Activated naive CD4-positive, alpha-beta T cell treated with anti-CD3 and anti-CD28 coated beads, Interleukin-2, amount 50 U/mL, for 24 hours (primary cell): ENCODE results near the gene ACACA.
A peak's percentile ranks its signal among the peaks of the same experiment; 100 is the strongest.
"Not testable (repeated sequence)": the region's sequence is repeated elsewhere in the genome, so short reads cannot be mapped to it uniquely, and the experiment has no call there.

Experiments used
- H3K27ac Mint-ChIP-seq: one replicate; pipeline ENCODE4 v1.8.0; 2021; ENCODE audit warnings: mild to moderate bottlenecking, mixed read lengths
- H3K27me3 Mint-ChIP-seq: one replicate; pipeline ENCODE4 v1.8.0; 2021; ENCODE audit warnings: mixed read lengths
- H3K36me3 Mint-ChIP-seq: one replicate; pipeline ENCODE4 v1.8.0; 2021; ENCODE audit warnings: mixed read lengths
- H3K4me1 Mint-ChIP-seq: one replicate; pipeline ENCODE4 v1.8.0; 2021; ENCODE audit warnings: mixed read lengths
- H3K4me3 Mint-ChIP-seq: one replicate; pipeline ENCODE4 v1.8.0; 2021; ENCODE audit warnings: mild to moderate bottlenecking, mixed read lengths
- H3K9me3 Mint-ChIP-seq: one replicate; pipeline ENCODE4 v1.8.0; 2021; ENCODE audit warnings: mixed read lengths

Gene ACACA

GRCh38 chr17:37406635-37407461, at the start of gene ACACA, which contains the start of gene TADA2A:
TSS of gene ACACA (minus strand) at chr17:37406836. CDS start at chr17:37406299, 537 bp downstream.
TSS of gene TADA2A (plus strand) at chr17:37406886. CDS start at chr17:37411366, 4,480 bp downstream.
- peaks cover 3% of the 10 kb centered on the region for H3K36me3 Mint-ChIP-seq
- peaks cover 55% of the 10 kb centered on the region for H3K4me1 Mint-ChIP-seq
- no peaks in the 10 kb centered on the region for H3K27me3 Mint-ChIP-seq
- H3K4me3 Mint-ChIP-seq = peak within 1 kb of the TSS; percentile 99
- no peaks in the 10 kb centered on the region for H3K9me3 Mint-ChIP-seq
- H3K27ac Mint-ChIP-seq = peak within 1 kb of the TSS; percentile 98

- Mint-ChIP-seq H3K4me3 (no peak overlapping the region), H3K36me3 (peaks cover 14% of the 10 kb centered on the region), H3K4me1 (peaks cover 9% of the 10 kb centered on the region), H3K27me3 (no peaks in the 10 kb centered on the region), H3K9me3 (no peaks in the 10 kb centered on the region), H3K27ac (no peak overlapping the region)
These were observed 43.5 kb upstream of the ACACA start for GRCh38 chr17:37450112-37450511.

- H3K27me3 Mint-ChIP-seq = no peaks in the 10 kb centered on the region
- no peak overlapping the region for H3K4me3 Mint-ChIP-seq
- H3K9me3 Mint-ChIP-seq = no peaks in the 10 kb centered on the region
- H3K4me1 Mint-ChIP-seq = peaks cover 9% of the 10 kb centered on the region
- H3K27ac Mint-ChIP-seq = no peak overlapping the region
- peaks cover 12% of the 10 kb centered on the region for H3K36me3 Mint-ChIP-seq
These were observed 41.0 kb upstream of the ACACA start for GRCh38 chr17:37447641-37448040.

GRCh38 chr17:37446027-37446426, 39.4 kb upstream of the ACACA start:
- Mint-ChIP-seq H3K4me1 (peaks cover 9% of the 10 kb centered on the region), H3K36me3 (peaks cover 11% of the 10 kb centered on the region), H3K27me3 (no peaks in the 10 kb centered on the region), H3K4me3 (no peak overlapping the region), H3K27ac (no peak overlapping the region), H3K9me3 (no peaks in the 10 kb centered on the region)

- H3K9me3 Mint-ChIP-seq, H3K4me1 Mint-ChIP-seq, H3K27me3 Mint-ChIP-seq, H3K27ac Mint-ChIP-seq, H3K4me3 Mint-ChIP-seq: not testable (repeated sequence)
- peaks cover 15% of the 10 kb centered on the region for H3K36me3 Mint-ChIP-seq
These were observed 34.9 kb upstream of the ACACA start for GRCh38 chr17:37441369-37442014.

- no peaks in the 10 kb centered on the region for H3K27me3 Mint-ChIP-seq
- H3K27ac Mint-ChIP-seq = no peak overlapping the region
- no peaks in the 10 kb centered on the region for H3K9me3 Mint-ChIP-seq
- H3K36me3 Mint-ChIP-seq = peaks cover 14% of the 10 kb centered on the region
- H3K4me3 Mint-ChIP-seq = no peak overlapping the region
- no peaks in the 10 kb centered on the region for H3K4me1 Mint-ChIP-seq
These were observed 33.8 kb upstream of the ACACA start for GRCh38 chr17:37440424-37440823.

- H3K27ac Mint-ChIP-seq = no peak overlapping the region
- no peaks in the 10 kb centered on the region for H3K9me3 Mint-ChIP-seq
- H3K4me1 Mint-ChIP-seq = no peaks in the 10 kb centered on the region
- H3K36me3 Mint-ChIP-seq = peaks cover 16% of the 10 kb centered on the region
- H3K27me3 Mint-ChIP-seq = no peaks in the 10 kb centered on the region
- H3K4me3 Mint-ChIP-seq = no peak overlapping the region
These were observed 31.5 kb upstream of the ACACA start for GRCh38 chr17:37438141-37438540.

DNA sequence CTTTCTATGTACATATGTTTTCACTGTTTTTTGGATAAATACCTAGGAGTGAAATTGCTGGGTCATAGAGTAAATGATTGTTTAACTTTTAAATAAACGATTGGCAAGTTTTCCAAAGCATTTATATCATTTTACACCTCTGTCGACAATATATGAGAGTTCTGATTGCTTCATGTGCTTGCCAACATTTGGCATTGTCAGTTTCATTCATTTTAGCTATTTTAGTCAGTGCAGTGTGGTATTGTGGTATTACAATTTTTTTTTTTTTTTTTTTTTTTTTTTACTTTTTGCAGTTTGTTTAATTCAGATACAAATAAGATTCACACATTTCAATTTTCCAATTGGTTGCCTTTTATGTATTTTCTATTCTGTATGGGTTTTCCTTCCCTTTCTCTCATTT, 26.0 kb upstream of the ACACA start:
- Mint-ChIP-seq H3K36me3 (peaks cover 6% of the 10 kb centered on the region), H3K4me1 (peaks cover 19% of the 10 kb centered on the region), H3K4me3 (no peak overlapping the region), H3K9me3 (no peaks in the 10 kb centered on the region), H3K27me3 (no peaks in the 10 kb centered on the region), H3K27ac (no peak overlapping the region)

DNA sequence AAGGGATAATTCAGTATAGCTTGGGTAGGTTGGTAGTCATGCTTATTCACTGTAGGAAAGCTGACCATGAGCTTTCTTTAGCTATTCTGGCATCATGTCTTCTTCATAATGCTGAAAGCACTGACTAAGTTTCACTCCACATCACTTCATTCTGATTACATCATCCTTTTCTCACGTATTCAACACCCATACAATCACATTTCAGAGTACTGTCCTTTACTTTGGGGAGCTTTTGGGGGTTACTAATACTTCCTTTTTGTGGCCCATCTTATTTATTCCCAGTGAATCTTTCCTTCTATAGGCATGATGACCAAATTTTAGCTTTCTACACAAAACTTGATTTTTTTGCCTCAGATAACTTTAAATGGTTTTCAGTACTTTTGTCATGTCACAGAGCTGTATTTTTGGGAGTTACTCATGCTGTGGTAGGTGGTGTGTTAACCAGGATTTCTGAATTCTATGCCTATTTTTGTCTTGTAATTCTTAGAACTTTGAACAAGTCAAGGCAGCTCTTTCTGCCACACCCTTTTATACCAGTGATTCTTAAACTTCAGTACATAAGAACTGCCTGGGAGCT, 23.5 kb upstream of the ACACA start:
- peaks cover 19% of the 10 kb centered on the region for H3K4me1 Mint-ChIP-seq
- peak overlapping the region; percentile 87 for H3K27ac Mint-ChIP-seq
- no peaks in the 10 kb centered on the region for H3K9me3 Mint-ChIP-seq
- no peaks in the 10 kb centered on the region for H3K27me3 Mint-ChIP-seq
- peaks cover 12% of the 10 kb centered on the region for H3K36me3 Mint-ChIP-seq
- peak overlapping the region; percentile 39 for H3K4me3 Mint-ChIP-seq

GRCh38 chr17:37429453-37429852, 22.8 kb upstream of the ACACA start:
- H3K36me3 Mint-ChIP-seq = peaks cover 14% of the 10 kb centered on the region
- H3K4me3 Mint-ChIP-seq = peak overlapping the region; percentile 24
- H3K27ac Mint-ChIP-seq = peak overlapping the region; percentile 87
- no peaks in the 10 kb centered on the region for H3K9me3 Mint-ChIP-seq
- no peaks in the 10 kb centered on the region for H3K27me3 Mint-ChIP-seq
- H3K4me1 Mint-ChIP-seq = peaks cover 19% of the 10 kb centered on the region

DNA sequence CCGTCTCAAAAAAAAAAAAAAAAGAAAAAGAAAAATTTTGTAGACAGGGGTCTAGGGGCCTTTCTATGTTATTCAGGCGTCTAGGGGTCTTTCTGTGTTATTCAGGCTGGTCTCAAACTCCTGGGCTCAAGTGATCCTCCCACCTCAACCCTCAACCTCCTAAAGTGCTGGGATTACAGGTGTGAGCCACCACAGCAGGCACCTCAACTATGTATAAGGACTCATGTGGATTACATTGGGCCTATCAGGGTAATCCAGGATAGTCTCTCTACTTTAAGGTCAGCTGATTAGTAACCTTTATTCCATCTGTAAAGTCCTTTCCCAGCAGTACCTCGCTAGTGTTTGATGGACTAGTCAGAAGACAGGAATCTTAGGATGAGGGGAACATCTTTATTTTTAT, 22.4 kb upstream of the ACACA start:
- Mint-ChIP-seq H3K4me3 (no peak overlapping the region), H3K36me3 (peaks cover 12% of the 10 kb centered on the region), H3K4me1 (peaks cover 19% of the 10 kb centered on the region), H3K27ac (peak overlapping the region; percentile 51), H3K27me3 (no peaks in the 10 kb centered on the region), H3K9me3 (no peaks in the 10 kb centered on the region)

DNA sequence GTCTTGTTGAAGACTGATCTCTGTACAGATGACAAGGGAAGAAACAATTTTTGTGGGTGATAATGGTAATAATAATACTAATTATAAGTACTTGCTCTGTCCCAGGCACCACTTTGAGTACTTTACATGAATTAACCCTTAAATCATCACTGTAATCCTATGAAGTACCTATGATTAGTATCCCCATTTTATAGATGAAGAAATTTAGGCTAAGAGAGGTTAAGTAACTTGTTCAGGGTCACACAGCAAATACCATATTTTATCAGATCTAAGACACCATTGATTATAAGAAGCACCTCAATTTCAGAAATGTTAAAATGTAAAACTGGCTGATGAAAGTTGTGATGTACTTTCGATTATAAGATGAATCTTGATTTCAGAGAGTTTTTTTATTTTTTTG, 18.6 kb upstream of the ACACA start:
- Mint-ChIP-seq H3K4me3 (no peak overlapping the region), H3K36me3 (peaks cover 12% of the 10 kb centered on the region), H3K4me1 (peaks cover 8% of the 10 kb centered on the region), H3K27ac (no peak overlapping the region), H3K27me3 (no peaks in the 10 kb centered on the region), H3K9me3 (no peaks in the 10 kb centered on the region)

DNA sequence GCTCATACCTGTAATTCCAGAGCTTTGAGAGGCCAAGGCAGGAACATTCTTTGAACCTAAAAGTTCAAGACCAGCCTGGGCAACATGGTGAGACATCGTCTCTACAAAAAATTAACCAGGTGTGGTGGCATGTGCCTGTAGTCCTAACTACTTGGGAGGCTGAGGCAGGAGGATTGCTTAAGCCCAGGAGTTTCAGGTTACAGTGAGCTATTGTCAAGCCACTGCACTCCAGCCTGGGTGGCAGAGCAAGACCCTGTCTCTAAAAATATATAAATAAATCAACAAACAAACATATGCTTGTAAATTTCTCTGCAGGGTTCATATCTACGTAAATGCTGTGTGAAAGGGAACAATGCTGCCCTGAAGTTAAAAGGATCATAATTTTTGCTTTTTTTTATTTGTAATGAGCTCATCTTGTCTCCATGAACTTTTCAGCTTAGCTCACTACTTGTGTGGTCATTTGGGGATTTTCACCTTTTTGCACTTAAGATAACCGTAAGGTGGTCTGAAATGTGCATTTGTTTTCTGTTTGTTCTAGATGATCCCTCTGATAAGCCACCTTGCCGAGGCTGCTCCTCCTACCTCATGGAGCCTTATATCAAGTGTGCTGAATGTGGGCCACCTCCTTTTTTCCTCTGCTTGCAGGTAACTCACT, 16.5 kb upstream of the ACACA start:
- Mint-ChIP-seq H3K36me3 (peaks cover 12% of the 10 kb centered on the region), H3K4me3 (no peak overlapping the region), H3K4me1 (no peaks in the 10 kb centered on the region), H3K27me3 (no peaks in the 10 kb centered on the region), H3K27ac (no peak overlapping the region), H3K9me3 (no peaks in the 10 kb centered on the region)

GRCh38 chr17:37417852-37418251, 11.2 kb upstream of the ACACA start:
- Mint-ChIP-seq H3K9me3 (no peaks in the 10 kb centered on the region), H3K4me3 (no peak overlapping the region), H3K27me3 (no peaks in the 10 kb centered on the region), H3K27ac (no peak overlapping the region), H3K4me1 (peaks cover 7% of the 10 kb centered on the region), H3K36me3 (peaks cover 12% of the 10 kb centered on the region)

DNA sequence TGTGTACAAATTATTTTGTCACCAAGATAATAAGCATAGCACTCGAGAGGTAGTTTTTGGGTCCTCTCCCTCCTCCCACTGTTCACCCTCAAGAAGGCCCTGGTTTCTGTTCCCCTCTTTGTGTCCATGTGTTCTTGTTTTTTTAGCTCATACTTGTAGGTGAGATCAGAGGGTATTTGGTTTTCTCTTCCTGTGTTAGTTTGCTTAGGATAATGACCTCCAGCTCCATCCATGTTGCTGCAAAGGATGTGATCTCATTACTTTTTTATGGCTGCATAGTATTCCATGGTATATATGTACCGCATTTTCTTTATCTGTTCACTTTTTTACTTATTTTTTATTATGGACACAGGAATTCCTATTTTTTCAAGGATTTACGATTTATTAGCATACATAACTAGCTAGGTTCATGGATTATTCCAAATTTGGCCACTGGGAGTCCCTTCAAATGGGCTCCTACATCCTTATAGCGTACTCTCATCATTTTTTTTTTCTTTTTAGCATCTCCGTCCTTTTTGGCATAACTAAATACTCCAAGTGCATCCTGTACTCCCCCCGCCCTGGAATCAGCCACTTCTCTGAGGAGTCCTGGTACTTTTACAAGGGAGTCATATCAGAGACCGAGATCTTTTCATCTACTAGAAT, 7.4 kb upstream of the ACACA start:
- Mint-ChIP-seq H3K4me1 (peaks cover 18% of the 10 kb centered on the region), H3K9me3 (no peaks in the 10 kb centered on the region), H3K36me3 (peaks cover 14% of the 10 kb centered on the region), H3K4me3 (no peak overlapping the region), H3K27ac (no peak overlapping the region), H3K27me3 (no peaks in the 10 kb centered on the region)
